GM12874 (cell line): ENCODE measurements around the gene GIGYF2.

Experiments
- TF ChIP-seq, protein P1 (sequence below): IDR thresholded peaks from 2 replicates; pipeline ENCODE4 v1.5.1; 2011; ENCODE audit warnings: low read depth, mild to moderate bottlenecking, control low read depth, low read length, moderate library complexity; ENCODE audit not compliant: insufficient read depth

GIGYF2 gene

DNA sequence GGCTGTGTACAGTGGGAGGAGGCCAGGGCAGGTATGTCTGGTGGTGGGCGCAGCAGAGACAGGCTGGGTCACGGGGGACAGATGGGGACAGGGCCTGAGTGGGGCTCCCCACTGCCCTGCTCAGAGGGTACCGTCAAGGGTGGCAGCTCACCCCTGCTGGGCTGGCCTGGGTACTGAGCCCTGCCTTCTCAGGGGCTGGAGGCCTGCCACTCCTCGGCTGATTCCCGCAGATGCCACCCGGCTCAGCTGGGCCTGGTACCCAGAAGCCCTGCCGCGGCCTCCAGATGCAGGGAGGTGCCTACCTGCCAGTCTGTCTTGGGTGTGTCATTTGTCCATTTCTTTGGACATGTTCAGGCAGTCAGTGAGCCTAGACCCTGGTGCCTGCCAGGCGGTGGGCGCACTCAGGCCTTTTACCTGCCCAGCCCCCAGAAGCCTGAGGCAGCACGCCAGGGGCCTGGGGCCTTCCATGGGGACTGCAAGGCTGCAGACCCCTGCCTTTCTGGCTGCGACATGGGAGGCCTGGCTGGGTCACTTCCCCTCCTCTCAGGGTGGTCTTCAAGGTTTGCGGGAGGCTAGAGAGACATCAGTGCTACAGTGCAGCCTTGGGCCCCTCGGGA, 176.3 kb downstream of the GIGYF2 start:
- TF ChIP-seq, protein P1, sequence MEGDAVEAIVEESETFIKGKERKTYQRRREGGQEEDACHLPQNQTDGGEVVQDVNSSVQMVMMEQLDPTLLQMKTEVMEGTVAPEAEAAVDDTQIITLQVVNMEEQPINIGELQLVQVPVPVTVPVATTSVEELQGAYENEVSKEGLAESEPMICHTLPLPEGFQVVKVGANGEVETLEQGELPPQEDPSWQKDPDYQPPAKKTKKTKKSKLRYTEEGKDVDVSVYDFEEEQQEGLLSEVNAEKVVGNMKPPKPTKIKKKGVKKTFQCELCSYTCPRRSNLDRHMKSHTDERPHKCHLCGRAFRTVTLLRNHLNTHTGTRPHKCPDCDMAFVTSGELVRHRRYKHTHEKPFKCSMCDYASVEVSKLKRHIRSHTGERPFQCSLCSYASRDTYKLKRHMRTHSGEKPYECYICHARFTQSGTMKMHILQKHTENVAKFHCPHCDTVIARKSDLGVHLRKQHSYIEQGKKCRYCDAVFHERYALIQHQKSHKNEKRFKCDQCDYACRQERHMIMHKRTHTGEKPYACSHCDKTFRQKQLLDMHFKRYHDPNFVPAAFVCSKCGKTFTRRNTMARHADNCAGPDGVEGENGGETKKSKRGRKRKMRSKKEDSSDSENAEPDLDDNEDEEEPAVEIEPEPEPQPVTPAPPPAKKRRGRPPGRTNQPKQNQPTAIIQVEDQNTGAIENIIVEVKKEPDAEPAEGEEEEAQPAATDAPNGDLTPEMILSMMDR: no peak

DNA sequence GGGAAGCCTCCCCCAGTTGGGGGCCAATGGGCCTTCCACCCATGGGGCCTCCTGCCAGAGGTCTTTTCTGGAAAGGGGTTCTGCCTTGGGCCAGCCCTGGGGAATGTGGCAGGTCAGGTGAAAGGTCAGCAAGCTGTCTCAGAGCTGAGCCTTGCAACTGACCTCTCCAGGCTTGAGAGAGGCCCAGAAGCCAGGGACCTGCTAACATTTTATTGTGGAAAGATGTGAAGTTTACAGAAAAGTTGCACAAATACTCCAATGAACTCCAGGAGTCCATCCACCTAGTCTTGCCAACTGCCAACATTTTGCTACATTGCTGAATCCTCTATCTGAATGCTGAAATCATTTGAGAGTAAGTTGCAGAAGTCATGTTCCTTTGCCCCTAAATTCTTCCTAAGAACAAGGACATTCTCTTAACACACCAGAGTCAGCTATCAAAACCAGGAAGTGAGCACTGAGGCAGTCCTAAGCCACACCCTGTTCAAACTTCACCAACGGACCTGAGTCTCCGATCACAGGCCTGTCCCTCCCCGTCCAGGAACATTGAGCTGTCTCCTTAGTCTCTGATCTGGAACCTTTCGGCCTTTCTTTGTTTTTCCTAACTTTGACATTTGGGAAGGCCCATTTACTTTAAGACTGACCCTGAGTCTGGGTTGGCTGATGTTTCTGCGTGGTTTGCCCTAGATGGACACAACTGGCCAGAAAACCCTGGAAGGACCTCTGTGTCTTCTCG, 176.9 kb downstream of the GIGYF2 start:
- TF ChIP-seq, protein P1: no peak

DNA sequence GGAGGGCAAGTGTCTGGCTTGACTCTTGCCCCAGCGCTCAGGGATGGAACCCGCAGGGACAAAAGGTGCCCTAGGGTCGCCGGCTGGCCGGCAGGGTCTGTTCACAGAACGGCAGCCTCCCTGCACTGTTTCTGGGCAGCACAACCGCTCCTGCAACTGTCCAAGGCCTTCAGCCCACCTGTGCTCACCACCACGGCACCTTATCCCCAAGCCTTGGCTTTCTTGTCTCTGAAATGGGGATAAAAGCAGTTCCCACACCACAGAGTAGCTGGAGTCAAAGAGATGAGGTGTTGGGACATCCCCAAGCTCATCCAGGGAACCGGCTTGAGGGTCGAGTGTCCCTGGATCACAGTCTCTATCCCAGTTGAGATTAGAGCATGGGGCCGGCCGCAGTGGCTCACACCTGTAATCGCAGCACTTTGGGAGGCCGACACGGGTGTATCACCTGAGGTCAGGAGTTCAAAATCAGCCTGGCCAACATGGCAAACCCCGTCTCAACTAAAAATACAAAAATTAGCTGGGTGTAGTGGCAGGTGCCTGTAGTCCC, 177.6 kb downstream of the GIGYF2 start:
- TF ChIP-seq, protein P1: no peak

DNA sequence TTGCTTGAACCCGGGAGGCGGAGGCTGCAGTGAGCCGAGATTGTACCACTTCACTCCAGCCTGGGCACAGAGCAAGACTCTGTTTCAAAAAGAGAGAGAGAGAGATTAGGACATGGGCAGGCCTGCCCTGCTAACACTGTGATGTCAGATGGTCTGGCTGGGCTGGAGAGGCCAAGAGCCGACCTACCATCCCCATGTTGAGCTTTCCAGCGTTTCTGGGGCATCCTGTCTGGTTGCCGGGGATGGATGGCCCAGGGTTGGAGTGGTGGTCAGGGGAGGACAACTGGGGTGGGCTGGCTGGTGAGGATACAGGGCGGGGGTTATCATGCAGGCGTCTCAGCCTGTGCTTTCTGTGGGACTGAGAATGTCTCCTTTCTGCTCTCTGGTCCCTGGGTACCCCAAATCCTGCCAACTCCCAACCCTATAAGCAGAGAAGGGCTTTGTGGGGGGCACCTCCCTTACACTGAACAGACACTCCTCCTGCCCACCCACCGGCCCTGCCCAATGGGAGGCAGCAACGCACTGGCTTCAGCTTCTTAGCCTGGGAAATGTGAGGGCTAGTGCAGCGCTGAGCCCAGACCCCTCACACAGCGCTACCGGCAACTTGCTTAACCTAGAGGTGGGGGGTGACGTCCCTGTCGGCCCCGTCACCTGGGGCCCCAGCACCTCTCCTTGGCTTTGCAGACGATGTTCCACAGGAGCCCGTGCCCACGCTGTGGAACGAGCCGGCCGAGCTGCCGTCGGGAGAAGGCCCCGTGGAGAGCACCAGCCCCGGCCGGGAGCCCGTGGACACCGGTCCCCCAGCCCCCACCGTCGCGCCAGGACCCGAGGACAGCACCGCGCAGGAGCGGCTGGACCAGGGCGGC, 178.4 kb downstream of the GIGYF2 start:
- TF ChIP-seq, protein P1: no peak

DNA sequence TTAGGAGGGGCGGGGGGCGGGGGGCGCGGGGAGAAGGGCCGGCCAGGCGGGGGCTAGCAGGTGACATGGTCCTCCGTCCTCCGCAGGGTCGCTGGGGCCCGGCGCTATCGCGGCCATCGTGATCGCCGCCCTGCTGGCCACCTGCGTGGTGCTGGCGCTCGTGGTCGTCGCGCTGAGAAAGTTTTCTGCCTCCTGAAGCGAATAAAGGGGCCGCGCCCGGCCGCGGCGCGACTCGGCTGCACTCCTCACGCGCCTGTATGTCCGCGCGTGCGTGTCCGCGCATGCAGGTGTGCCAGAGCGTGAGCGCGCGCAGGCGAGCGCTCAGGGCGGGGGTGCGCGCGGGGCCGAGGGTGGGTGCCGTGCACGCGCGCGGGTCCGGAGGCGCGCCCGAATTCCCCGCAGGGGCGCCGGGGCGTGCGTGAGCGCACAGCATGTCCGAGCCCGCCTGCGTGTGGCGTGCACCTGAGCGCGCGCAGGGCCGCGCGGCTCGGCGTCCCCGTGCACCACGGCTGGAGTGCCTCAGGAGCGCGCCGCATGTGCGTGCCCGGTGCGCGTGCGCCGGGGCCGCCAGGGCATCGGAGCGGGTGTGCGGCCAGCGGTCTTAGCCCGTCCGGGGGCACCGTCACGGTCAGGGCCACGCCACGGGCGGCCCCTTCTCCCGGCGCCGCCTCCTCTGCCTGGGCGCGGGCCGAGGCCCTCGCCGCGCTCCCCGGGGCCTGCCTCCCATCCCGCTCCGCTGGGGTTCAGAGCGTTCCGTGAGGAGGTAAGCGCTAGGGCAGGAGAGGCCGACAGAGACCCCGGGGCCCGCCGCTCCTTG, 179.2 kb downstream of the GIGYF2 start:
- TF ChIP-seq, protein P1: peak; percentile 38; the same call in 1 of the 2 replicates

DNA sequence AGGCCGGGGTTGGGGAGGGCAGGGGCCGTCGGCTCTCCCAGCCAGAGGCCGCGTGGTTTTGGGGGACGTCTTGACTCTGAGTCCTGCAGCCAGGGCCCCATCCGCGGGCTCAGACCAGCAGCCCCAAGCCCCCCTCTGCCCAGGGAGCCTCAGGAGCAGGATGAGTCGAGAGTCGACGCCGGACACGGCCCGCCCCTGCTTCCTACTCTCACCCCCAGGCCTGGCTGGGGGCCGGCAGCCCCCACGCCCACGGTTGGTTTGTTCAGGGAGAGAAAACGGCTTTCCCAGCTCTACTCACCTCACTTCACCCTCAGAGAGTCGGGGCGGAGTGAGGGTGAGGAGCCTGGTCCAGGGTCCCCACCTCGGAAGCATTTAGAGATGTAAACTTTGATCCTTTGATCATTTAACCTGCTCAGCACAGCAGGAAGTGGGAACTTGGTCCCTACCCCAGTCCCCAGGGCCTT, 179.9 kb downstream of the GIGYF2 start:
- TF ChIP-seq, protein P1: no peak
